Measurements from ENCODE around the gene PORCN.
"Not testable (repeated sequence)": the region's sequence is repeated elsewhere in the genome, so short reads cannot be mapped to it uniquely, and the experiment has no call there.

- not testable (repeated sequence) for TF ChIP-seq EP300, POLR2A, CTCF (IDR thresholded peaks at IDR 0.05)
Observed at GRCh38 chrX:48519481-48519880, 10.7 kb downstream of the PORCN start.

Data from sigmoid colon (tissue), 4 donors.